HG02840 (cell line): ENCODE data around the gene ZNRF3.
"Not testable (repeated sequence)": the region's sequence is repeated elsewhere in the genome, so short reads cannot be mapped to it uniquely, and the experiment has no call there.

Experiments used
- ATAC-seq: cut with Tn5 transposase; IDR thresholded peaks from one replicate; pipeline ENCODE4 v1.9.1; 2021; ENCODE audit warnings: mild to moderate bottlenecking, moderate library complexity, moderate number of reproducible peaks; ENCODE audit not compliant: unreplicated experiment, low FRiP score

The ZNRF3 gene

DNA sequence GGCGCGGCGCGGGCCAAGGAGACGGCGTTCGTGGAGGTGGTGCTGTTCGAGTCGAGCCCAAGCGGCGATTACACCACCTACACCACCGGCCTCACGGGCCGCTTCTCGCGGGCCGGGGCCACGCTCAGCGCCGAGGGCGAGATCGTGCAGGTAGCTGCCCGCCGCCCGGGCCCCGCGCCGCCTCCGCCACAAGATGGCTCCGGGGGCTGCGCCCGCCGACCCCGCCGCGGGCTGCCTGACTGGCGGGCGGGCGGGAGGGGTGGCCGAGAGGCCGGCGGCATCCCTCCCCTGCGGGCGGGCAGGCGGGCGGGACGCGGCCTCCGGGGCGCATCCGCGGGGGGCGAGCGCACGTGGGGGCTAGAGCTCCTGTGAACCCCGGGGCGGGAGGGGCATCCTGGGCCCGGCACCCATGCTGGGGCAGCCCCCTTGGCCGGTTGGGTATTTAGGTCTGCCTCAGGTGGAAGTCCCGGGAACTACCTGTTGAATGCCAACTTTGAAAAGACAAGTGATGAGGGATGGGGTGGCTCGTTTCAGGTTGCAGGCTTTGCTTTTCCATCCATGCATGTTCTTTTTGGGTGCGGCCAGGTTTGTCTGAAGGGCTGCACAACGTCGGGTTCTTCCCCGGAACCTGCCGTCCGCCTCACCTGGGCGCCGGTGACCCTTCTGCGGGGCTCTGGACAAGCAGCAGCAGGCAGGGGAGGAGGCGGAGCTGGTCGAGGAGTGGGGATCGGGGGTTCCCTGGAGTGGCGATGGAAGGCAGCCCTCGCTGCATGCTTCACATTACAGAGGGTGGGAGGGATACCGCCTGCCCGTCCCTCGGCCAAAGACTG, 760 bp downstream of the ZNRF3 start:
- ATAC-seq: no peak

- ATAC-seq: no peak
Observed at GRCh38 chr22:28884747-28885350, 1.5 kb downstream of the ZNRF3 start.

DNA sequence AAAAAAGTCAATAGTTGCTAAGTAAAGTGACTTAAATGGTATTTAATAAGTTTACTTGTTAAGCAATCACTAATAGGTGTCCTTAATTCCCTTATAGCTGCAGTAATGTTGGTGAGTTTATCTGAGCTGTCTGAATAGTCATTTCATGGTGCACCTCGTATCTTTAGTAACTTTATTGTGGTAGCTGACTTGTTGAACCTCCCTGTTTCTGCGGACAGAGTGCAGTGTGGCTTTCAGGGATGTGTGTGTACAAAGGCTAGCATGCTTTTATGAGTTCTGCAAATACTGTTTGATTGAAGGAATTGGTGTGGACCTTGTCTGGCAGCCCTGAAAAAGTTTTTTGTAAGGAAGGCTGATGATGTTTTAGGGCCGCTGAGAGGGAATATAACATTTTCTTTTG, 2.6 kb downstream of the ZNRF3 start:
- no peak for ATAC-seq

- not testable (repeated sequence) for ATAC-seq
Observed at GRCh38 chr22:28886679-28887078, 3.3 kb downstream of the ZNRF3 start.

- no peak for ATAC-seq
Observed at GRCh38 chr22:28887725-28888459, 4.5 kb downstream of the ZNRF3 start.

- no peak for ATAC-seq
Observed at GRCh38 chr22:28889478-28890024, 6.2 kb downstream of the ZNRF3 start.

DNA sequence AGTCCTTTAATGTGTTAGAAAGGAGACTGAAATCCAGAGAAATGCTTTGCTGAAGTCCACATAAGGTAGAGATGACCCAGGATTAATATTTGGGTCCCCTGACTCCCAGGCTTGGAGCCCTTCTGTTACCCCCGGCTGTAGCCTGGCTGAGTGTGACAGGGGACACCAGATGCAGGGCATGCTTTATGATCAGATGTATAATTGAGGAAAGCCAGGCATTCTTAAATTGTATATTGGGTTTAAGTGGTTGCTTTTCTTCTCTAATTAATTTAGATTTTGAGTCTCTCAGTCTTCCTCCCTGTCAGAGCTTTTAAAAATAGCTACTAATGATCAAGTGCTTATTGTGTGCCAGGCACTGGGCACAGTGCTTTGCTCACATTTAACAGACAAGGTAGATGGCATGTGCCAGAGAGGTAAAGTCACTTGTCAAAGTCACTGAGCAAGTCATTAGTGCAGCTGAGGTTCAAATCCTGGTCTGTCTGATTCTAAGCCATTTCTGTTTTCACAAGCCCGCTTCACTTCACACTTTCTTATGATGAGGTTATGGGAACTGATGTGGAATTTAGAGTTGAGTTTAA, 7.9 kb downstream of the ZNRF3 start:
- no peak for ATAC-seq

GRCh38 chr22:28892175-28892731, 8.9 kb downstream of the ZNRF3 start:
- no peak for ATAC-seq

DNA sequence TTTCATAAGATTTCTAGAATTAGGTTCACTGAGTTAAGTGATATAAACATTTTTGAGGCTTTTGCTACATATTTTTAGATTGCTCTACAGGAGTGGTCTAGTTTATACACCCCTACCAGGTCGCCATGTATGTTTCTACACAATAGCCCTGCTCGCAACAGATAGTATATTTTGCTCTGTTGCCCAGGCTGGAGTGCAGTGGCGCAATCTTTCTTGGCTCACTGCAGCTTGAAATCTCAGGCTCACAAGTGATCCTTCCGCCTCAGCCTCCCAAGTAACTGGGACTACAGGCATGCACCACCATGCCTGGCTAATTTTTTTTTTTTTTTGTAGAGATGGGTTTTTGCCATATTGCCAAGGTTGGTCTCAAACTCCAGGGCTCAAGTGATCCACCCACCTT, 10.4 kb downstream of the ZNRF3 start:
- ATAC-seq: no peak

DNA sequence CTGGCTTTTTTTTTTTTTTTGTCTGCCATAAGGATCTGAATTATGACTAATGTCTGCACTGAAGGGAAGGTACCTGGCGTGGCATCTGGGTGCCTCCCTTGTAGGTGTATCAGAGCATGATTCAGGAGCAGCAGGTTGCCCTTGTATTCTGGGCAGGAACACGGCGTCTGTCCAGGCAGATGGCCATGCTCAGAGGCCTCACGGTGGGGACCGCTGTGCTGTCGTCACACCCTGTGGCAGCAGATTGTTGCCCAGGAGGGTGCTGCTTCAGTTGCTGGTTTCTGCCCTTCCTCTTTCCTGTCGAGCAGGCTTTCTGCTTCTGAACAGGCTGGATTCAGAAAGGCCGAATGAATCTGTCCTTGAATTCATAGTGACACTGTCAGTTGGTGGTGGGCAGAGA, 11.0 kb downstream of the ZNRF3 start:
- no peak for ATAC-seq

GRCh38 chr22:28894807-28895206, 11.4 kb downstream of the ZNRF3 start:
- no peak for ATAC-seq

DNA sequence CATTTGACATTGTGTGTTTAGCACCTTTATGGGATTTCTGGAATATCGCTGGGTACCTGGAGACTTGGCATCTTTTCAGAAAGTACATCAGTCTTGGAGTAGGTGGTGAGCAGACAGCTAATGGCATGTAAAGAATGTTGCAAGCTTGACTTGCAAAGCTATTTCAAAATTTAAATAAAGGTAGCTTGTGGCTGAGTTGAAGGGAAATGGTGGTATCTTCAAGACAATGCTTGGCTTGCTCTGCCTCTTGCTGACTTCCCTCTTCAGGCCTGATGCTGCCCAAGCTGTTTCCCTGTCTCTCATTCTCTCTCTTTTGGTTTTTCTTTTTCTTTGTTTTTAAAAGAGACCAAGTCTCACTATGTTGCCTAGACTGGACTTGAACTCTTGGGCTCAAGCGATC, 13.2 kb downstream of the ZNRF3 start:
- no peak for ATAC-seq

GRCh38 chr22:28898233-28898629, 14.9 kb downstream of the ZNRF3 start:
- no peak for ATAC-seq

DNA sequence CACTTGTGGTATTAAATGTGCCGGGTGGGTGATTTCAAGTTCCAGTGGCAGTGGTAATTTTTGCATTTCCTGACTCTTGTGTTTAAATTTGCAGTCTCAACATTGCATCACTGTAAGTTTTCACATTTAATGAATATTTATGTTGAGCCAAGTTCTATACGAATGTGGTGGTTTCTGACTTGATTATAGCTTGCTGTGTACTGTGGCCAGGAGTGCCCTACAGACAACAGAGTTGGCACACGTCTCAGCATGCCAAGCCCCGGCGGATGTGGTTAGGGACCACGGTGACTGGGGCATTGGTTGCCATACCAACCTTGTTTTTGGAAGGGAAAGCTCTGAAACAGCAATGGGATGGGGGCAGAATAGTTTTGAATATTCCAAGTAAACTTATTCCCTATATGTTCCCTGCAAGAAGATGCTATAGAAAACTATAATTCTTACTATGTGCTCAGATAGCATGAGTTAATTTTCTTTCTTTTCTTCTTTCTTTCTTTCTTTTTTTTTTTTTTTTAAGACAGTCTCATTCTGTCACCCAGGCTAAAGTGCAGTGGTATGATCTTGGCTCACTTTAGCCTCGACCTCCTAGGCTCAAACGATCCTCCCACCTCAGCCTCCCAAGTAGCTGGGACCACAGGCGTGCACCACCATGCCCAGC, 16.0 kb downstream of the ZNRF3 start:
- ATAC-seq: no peak

DNA sequence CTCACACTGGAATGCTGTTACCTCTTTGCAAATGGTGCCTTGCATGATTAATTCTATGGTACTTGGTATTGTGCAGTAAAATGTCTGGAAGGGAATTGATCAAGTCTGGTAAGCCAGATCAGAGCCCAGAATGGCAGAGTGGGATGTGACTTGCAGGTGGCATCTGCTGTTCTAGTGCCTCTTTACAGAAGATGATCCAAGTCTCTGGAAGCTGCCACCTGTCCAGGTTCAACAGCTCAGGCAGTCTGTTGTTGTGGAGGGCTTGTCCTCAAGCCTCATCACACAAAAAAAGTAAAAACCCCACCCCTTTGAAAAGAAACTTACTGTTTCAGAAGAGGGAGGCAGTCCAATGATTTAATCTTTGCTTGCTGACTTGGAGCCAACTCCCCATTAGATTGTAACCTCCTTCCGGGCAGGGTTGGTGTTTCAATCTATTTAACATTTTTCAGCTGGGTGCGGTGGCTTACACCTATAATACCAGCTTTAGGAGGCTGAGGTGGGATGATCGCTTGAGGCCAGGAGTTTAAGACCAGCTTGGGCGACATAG, 17.1 kb downstream of the ZNRF3 start:
- ATAC-seq: no peak

- no peak for ATAC-seq
Observed at GRCh38 chr22:28902490-28902889, 19.1 kb downstream of the ZNRF3 start.

DNA sequence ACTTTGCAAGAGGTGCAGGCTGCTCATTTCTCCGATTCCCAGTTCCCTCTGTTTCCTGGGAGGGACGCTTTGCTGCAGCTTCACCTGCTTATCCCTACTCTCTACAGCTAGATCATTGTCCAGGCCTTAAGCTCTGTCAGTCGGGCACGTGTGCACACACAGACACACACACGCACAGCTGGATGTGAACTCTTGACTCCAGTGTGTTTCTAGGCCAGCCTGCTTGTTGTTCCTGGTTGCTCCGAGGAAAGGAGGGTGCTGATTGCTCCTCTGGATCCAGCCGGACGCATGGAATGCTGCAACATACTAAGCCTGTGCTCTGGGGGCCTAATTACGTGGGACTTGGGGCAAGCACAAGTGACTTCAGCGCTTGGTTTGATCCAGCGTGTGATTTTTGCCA, 19.7 kb downstream of the ZNRF3 start:
- no peak for ATAC-seq

DNA sequence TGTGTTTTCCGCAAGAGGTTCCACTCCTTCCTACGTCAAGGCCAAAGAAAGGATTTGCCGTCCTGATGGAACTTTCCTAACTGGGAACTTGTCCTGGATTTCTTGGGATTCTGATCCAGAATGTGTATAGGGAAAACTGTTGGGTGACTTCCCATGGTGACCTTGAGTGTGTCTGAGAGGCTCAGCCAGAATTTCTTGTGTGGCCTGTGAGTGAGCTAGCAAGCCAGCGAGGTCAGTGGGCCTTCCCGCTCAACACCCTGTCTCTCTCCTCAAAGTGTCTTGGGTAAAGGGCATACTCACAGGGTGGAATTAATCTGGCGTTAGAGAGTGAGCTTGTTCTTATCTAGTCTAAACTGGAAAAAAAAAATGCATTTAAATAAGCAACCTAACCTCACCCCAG, 20.4 kb downstream of the ZNRF3 start:
- ATAC-seq: no peak

GRCh38 chr22:28904211-28904896, 21.0 kb downstream of the ZNRF3 start:
- no peak for ATAC-seq
